Stomach (tissue), 9 donors: ENCODE data around the gene VPS9D1. TPM values are rescaled to one million over a fixed set of nuclear protein-coding genes. Genes with fewer than 3 reads are reported as not detected.
A peak's percentile ranks its signal among the peaks of the same experiment; 100 is the strongest.
"Not testable (repeated sequence)": the region's sequence is repeated elsewhere in the genome, so short reads cannot be mapped to it uniquely, and the experiment has no call there.

Experiments used
- DNase-seq, 2 donors: peaks; one replicate each; pipeline versions ENCODE4 v3.0.0 to v3.0.0-alpha.2; 2013 to 2019
- H3K27ac ChIP-seq, 5 donors: fragments of 200-600 bp in 4 of 5; sonication (generic) in 4 of 5; one replicate each; pipeline ENCODE4 v1.5.1; 2013 to 2019; ENCODE audit warnings: mild to moderate bottlenecking in 1 of 5, moderate library complexity in 1 of 5
- H3K27me3 ChIP-seq, 3 donors: fragments of 200-600 bp; sonication (generic); one replicate each; pipeline ENCODE4 v1.5.1; 2017 to 2019; ENCODE audit warnings: mixed run types in 1 of 3
- H3K36me3 ChIP-seq, 4 donors: fragments of 200-600 bp; sonication (generic); 1 replicate in 3 of 4; 2 replicates in 1 of 4; pipeline ENCODE4 v1.5.1; 2016 to 2019
- H3K4me1 ChIP-seq, 4 donors: fragments of 200-600 bp; sonication (generic); one replicate each; pipeline ENCODE4 v1.5.1; 2016 to 2019
- H3K4me3 ChIP-seq, 4 donors: fragments of 200-600 bp; sonication (generic) in 3 of 4; one replicate each; pipeline ENCODE4 v1.5.1; 2016 to 2019; ENCODE audit warnings: mild to moderate bottlenecking in 1 of 4
- H3K9me3 ChIP-seq, 4 donors: fragments of 200-600 bp; sonication (generic); one replicate each; pipeline ENCODE4 v1.5.1; 2016 to 2019
- CTCF ChIP-seq, 7 experiments: fragments of 450-650 bp in 4 of 7; fragments of 200-600 bp in 3 of 7; sonication (generic) in 3 of 7; IDR thresholded peaks; one replicate each; pipeline ENCODE4 v1.5.1; 2016 to 2019; ENCODE audit warnings: antibody characterized with exemption in 7 of 7, control low read depth in 2 of 7, mild to moderate bottlenecking in 1 of 7
- EP300 ChIP-seq: sonication (generic); formaldehyde crosslinking; IDR thresholded peaks from one replicate; pipeline ENCODE4 v1.6.1; 2017; ENCODE audit warnings: antibody characterized with exemption
- POLR2A ChIP-seq, 4 donors: fragments of 450-650 bp; IDR thresholded peaks; one replicate each; pipeline ENCODE4 v1.6.1; 2016; ENCODE audit warnings: antibody characterized with exemption in 4 of 4, control low read depth in 2 of 4, mild to moderate bottlenecking in 1 of 4, moderate library complexity in 1 of 4
- POLR2AphosphoS5 ChIP-seq, 3 donors: sonication (generic); formaldehyde crosslinking; IDR thresholded peaks; one replicate each; pipeline ENCODE4 v1.6.1; 2016; ENCODE audit warnings: antibody characterized with exemption in 3 of 3
- WGBS, 5 donors: extraction: QIAGEN DNeasy Blood & Tissue Kit in 3 of 5; methylation state at CpG; one replicate each; pipeline versions ENCODE4 v1.1.5 to v1.1.7; 2013 to 2018; 5-methylcytosine and 5-hydroxymethylcytosine counted together
- intact Hi-C: fragments of 100-400 bp; cut with DNase I; formaldehyde crosslinking; loops from one replicate; pipeline ENCODE4 v1.15.1; 2023; ENCODE audit warnings: low total_unique reads
- polyA plus RNA-seq, 3 donors: library from polyadenylated mRNA; stranded (reverse); fragments of 200-250 nt; gene quantifications; one replicate each; pipeline ENCODE4 v1.2.3, GENCODE V29; 2013
- total RNA-seq, 5 donors: library from RNA; depleted of rRNA; stranded (reverse); fragments of >200 nt; gene quantifications; one replicate each; pipeline versions ENCODE4 v1.1.0 to v1.2.3, GENCODE V29; 2014 to 2016
- donor health status: healthy with polysubstance abuse.
- donor health status: Bipolar disorder and iron deficiency.
- donor health status: healthy.

Gene VPS9D1
- total and polyA plus RNA-seq, 8 donors = 2.7 to 43.2 (median 8.8) TPM

GRCh38 chr16:89686520-89687091, 34.1 kb downstream of the VPS9D1 start, which contains the start of gene CDK10:
Gene CDK10, plus strand, starts transcription at chr16:89686689. Its CDS starts 22 bp downstream, at chr16:89686711.
- 0% methylated on average over 9 to 67 of the region's 67 CpGs for WGBS, 5 donors
- no peaks in the 10 kb centered on the region for H3K9me3 ChIP-seq
- H3K4me1 ChIP-seq = peaks cover 12 to 33% (median 29%) of the 10 kb centered on the region in 4 donors
- peak within 1 kb of the TSS; percentile 68 to 95 (median 82) for H3K4me3 ChIP-seq
- DNase-seq = peak; percentile 95 to 97
- peak within 1 kb of the TSS; percentile 90 to 98 (median 94) for H3K27ac ChIP-seq
- TF ChIP-seq CTCF (IDR thresholded peaks at IDR 0.05) = no peak
- TF ChIP-seq POLR2AphosphoS5 (IDR thresholded peaks at IDR 0.05) = peak; percentile 60 to 96 (median 84)
- TF ChIP-seq EP300 = no peak
- TF ChIP-seq POLR2A (IDR thresholded peaks at IDR 0.05) = peak in 1 of 4 donors; percentile 55
- H3K36me3 ChIP-seq = peaks cover 5 to 28% (median 26%) of the 10 kb centered on the region in 4 donors
- H3K27me3 ChIP-seq = no peaks in the 10 kb centered on the region
- intact Hi-C loops = no loop called here

GRCh38 chr16:89685916-89686315, 34.8 kb downstream of the VPS9D1 start:
- intact Hi-C loops = no loop called here
- Histone ChIP-seq H3K4me3 (peak overlapping the region in 3 of 4 donors; percentile 68 to 92 (median 72)), H3K9me3 (no peaks in the 10 kb centered on the region), H3K4me1 (peaks cover 12 to 33% (median 29%) of the 10 kb centered on the region in 4 donors), H3K27ac (no peak overlapping the region), H3K36me3 (peaks cover 0 to 21% (median 19%) of the 10 kb centered on the region in 4 donors), H3K27me3 (no peaks in the 10 kb centered on the region)
- 75 to 100% (median 97%) methylated on average over 1 of the region's 1 CpG for WGBS, 5 donors
- TF ChIP-seq EP300 = no peak
- no peak for TF ChIP-seq POLR2AphosphoS5 (IDR thresholded peaks at IDR 0.05)
- TF ChIP-seq CTCF (IDR thresholded peaks at IDR 0.05) = no peak
- no peak for TF ChIP-seq POLR2A (IDR thresholded peaks at IDR 0.05)
- DNase-seq = no peak

GRCh38 chr16:89678258-89678657, 42.4 kb downstream of the VPS9D1 start:
- no peak for DNase-seq
- TF ChIP-seq EP300 (no peak), CTCF (IDR thresholded peaks at IDR 0.05) (no peak), POLR2A (IDR thresholded peaks at IDR 0.05) (no peak), POLR2AphosphoS5 (IDR thresholded peaks at IDR 0.05) (no peak)
- Histone ChIP-seq H3K4me1 (no peaks in the 10 kb centered on the region), H3K27me3 (no peaks in the 10 kb centered on the region), H3K4me3 (no peak overlapping the region), H3K36me3 (no peaks in the 10 kb centered on the region), H3K9me3 (no peaks in the 10 kb centered on the region), H3K27ac (no peak overlapping the region)
- 96 to 98% (median 97%) methylated on average over 2 of the region's 2 CpGs for WGBS, 5 donors
- intact Hi-C loops = no loop called here

- no peak overlapping the region for H3K4me3 ChIP-seq
- TF ChIP-seq POLR2AphosphoS5 (IDR thresholded peaks at IDR 0.05) = no peak
- no peak for TF ChIP-seq EP300
- TF ChIP-seq POLR2A (IDR thresholded peaks at IDR 0.05) = no peak
- no peak for TF ChIP-seq CTCF (IDR thresholded peaks at IDR 0.05)
- H3K27ac ChIP-seq = no peak overlapping the region
- no peaks in the 10 kb centered on the region for H3K27me3 ChIP-seq
- no peaks in the 10 kb centered on the region for H3K9me3 ChIP-seq
- WGBS, 5 donors = 86 to 91% (median 88%) methylated on average over 16 of the region's 16 CpGs
- H3K4me1 ChIP-seq = no peaks in the 10 kb centered on the region
- intact Hi-C loops = no loop called here
- DNase-seq = no peak
- peaks cover 0 to 8% (median 0%) of the 10 kb centered on the region in 4 donors for H3K36me3 ChIP-seq
Observed at GRCh38 chr16:89672177-89672941, 48.3 kb downstream of the VPS9D1 start.

- intact Hi-C loops, H3K4me3 ChIP-seq: not testable (repeated sequence)
- WGBS, 5 donors = 87 to 97% (median 92%) methylated on average over 4 of the region's 4 CpGs
Observed at GRCh38 chr16:89671565-89671964, 49.1 kb downstream of the VPS9D1 start.

More at GRCh38 chr16:89671565-89671964, 49.1 kb downstream of the VPS9D1 start:
- not testable (repeated sequence) for H3K27me3 ChIP-seq, H3K36me3 ChIP-seq, H3K27ac ChIP-seq, DNase-seq, H3K9me3 ChIP-seq, H3K4me1 ChIP-seq
